HFFc6 (cell line): ENCODE measurements around the gene MAMSTR. TPM values are rescaled to one million over a fixed set of nuclear protein-coding genes. Genes with fewer than 3 reads are reported as not detected.
"Not testable (repeated sequence)": the region's sequence is repeated elsewhere in the genome, so short reads cannot be mapped to it uniquely, and the experiment has no call there.

ENCODE experiments used
- DNase-seq: peaks from one replicate; pipeline ENCODE4 v3.0.0-alpha.2; 2018
- H3K27ac Mint-ChIP-seq: 2 replicates; pipeline ENCODE4 v1.8.0; 2020; ENCODE audit warnings: mild to moderate bottlenecking, mixed read lengths
- H3K27me3 Mint-ChIP-seq: 2 replicates; pipeline ENCODE4 v1.8.0; 2021; ENCODE audit warnings: mild to moderate bottlenecking, moderate library complexity, mixed read lengths; ENCODE audit not compliant: insufficient read depth
- H3K36me3 Mint-ChIP-seq: 2 replicates; pipeline ENCODE4 v1.8.0; 2021; ENCODE audit warnings: low read depth, mixed read lengths
- H3K4me1 Mint-ChIP-seq: 2 replicates; pipeline ENCODE4 v1.8.0; 2020; ENCODE audit warnings: low read depth, mixed read lengths
- H3K4me3 Mint-ChIP-seq: 2 replicates; pipeline ENCODE4 v1.8.0; 2020; ENCODE audit warnings: mild to moderate bottlenecking, moderate library complexity, mixed read lengths
- H3K9me3 Mint-ChIP-seq: 2 replicates; pipeline ENCODE4 v1.8.0; 2020; ENCODE audit warnings: mild to moderate bottlenecking, mixed read lengths
- total RNA-seq, 6 experiments: library from RNA; stranded (reverse); fragmentation: NEBNext Ultra II Directional; extraction: Animal tissue kit (Norgen Biotek cat#: 25700); gene quantifications; 2 replicates in 1 of 6; 3 replicates in 5 of 6; pipeline ENCODE4 v1.2.3, GENCODE V29; 2021
- TF ChIP-seq, protein P1 (sequence below): fragments of 200-600 bp; sonication (generic); IDR thresholded peaks from 2 replicates; pipeline ENCODE4 v1.5.0; 2021; ENCODE audit warnings: antibody characterized with exemption, mild to moderate bottlenecking

MAMSTR gene
- total RNA-seq, 6 experiments from 2014 or later: 2.7 to 4.5 (median 3.0) TPM

DNA sequence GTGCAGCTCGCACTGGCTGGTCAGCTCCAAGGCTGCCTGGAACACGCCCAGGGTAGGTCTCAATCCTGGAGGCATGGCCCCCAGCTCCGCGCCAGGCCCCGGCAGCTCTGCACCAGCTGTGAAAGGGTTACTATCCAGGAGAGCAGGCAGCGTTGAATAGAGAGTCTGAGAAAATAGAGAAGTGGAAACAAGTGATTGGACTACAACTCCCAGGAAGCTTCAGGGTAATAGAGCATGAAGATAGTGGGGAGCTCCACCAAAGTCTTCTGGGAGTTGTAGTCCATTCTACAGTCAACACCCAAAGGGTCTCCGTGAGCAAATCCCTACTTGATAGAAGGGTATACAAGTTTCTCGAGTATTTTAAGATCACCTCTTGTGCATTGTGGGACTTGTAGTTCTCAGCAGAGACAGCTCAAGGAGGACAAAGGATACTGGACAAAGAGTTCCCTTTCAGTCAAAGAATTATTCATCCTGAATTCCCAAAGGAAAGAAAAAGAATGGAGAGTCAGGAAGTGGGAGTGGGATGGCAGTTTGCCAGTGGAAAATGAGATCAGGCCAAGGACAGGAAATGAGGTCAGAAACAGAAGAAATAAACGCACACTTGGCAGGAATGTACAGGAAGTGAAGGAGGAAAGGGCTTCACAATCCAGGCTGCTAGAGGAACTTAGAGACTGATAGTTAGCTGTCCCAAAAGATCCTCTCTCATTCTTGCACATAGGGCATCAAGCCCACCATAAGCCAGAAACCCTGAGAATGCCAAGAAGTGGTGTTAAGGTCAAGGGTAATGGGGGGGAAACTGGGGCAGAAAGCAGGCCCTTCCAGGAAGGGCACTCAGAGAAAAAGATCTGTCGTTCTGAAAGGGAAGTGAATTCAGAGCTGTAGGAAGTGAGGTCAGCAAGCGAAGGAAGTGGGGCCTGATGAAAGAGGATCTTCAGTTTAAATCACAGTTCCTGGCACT is 5.5 kb upstream of the MAMSTR start:
- H3K4me3 Mint-ChIP-seq: peak overlapping the region; percentile 57
- TF ChIP-seq, protein P1, sequence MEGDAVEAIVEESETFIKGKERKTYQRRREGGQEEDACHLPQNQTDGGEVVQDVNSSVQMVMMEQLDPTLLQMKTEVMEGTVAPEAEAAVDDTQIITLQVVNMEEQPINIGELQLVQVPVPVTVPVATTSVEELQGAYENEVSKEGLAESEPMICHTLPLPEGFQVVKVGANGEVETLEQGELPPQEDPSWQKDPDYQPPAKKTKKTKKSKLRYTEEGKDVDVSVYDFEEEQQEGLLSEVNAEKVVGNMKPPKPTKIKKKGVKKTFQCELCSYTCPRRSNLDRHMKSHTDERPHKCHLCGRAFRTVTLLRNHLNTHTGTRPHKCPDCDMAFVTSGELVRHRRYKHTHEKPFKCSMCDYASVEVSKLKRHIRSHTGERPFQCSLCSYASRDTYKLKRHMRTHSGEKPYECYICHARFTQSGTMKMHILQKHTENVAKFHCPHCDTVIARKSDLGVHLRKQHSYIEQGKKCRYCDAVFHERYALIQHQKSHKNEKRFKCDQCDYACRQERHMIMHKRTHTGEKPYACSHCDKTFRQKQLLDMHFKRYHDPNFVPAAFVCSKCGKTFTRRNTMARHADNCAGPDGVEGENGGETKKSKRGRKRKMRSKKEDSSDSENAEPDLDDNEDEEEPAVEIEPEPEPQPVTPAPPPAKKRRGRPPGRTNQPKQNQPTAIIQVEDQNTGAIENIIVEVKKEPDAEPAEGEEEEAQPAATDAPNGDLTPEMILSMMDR: no peak
- H3K36me3 Mint-ChIP-seq: peaks cover 7% of the 10 kb centered on the region
- H3K27me3 Mint-ChIP-seq: no peaks in the 10 kb centered on the region; the same call in 1 of the 2 replicates
- peaks cover 3% of the 10 kb centered on the region; the same call in 1 of the 2 replicates for H3K9me3 Mint-ChIP-seq
- peaks cover 19% of the 10 kb centered on the region for H3K4me1 Mint-ChIP-seq
- peak; percentile 78 for DNase-seq
- peak overlapping the region; percentile 70 for H3K27ac Mint-ChIP-seq

DNA sequence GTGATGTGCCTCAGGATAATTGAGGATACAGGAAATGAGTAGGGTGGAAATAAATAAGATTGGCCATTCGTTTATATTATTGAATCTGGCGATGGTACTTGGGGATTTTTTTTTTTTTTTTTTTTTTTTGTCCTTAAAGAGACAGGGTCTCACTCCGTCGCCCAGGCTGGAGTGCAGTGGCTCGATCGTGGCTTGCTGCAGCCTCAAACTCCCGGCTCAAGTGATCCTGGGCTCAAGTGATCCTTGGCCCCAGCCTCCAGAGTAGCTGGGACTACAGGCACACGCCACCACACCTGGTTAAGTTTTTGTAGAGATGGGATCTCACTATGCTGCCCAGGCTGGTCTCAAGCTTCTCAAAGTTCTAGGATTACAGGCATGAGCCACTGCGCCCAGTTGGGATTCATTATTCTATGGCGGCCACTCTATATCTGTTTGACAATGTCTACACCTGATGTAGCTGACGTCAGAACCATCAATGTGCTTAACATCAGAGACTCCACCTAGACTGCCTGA is 2.7 kb upstream of the MAMSTR start:
- TF ChIP-seq, protein P1: no peak
- Mint-ChIP-seq H3K27me3 (no peaks in the 10 kb centered on the region; the same call in none of the 2 replicates), H3K4me3 (no peak overlapping the region), H3K27ac (peak overlapping the region; percentile 56; the same call in 1 of the 2 replicates), H3K9me3 (peaks cover 3% of the 10 kb centered on the region; the same call in 1 of the 2 replicates), H3K36me3 (peaks cover 7% of the 10 kb centered on the region), H3K4me1 (peaks cover 26% of the 10 kb centered on the region)
- DNase-seq: no peak

DNA sequence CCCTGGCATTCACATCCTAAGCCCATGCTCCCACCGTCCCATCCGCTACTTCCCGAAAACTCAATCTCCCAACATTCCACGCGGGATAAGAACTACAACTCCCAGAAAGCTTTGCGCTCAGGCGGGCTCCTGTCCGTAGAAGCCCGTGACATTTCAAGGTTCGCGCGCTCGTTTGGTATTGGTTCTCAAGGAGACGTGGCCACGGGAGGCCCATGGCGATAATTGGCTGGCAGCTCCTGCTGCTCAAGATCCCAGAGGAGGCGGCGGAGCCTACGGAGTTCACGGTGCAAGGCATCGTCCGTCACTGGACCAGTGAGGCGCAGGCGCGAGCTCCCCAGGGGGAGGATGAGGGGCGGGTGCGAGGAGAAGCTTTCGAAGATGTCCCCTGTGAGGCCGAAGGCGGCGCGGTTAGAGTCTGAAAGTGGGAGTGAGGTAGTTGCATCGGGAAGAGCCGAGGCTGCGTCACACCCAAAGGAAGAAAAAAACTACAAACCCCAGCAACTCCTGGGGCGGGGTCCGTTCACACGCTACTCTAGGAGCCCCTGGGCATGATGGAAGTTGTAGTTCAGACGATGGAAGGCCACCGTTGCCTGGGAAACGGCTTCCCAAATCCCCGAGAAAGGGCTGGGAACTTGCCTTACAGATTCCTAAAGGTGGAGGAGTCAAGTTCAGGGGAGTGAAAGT is 1.2 kb upstream of the MAMSTR start:
- DNase-seq: peak; percentile 99
- Mint-ChIP-seq H3K27me3 (no peaks in the 10 kb centered on the region; the same call in none of the 2 replicates), H3K4me3 (peak overlapping the region; percentile 97), H3K36me3 (peaks cover 7% of the 10 kb centered on the region), H3K4me1 (peaks cover 40% of the 10 kb centered on the region), H3K9me3 (0 out of 2 replicates have a peak, but pooled peaks cover 3% of the 10 kb centered on the region), H3K27ac (peak overlapping the region; percentile 99)
- TF ChIP-seq, protein P1: no peak

DNA sequence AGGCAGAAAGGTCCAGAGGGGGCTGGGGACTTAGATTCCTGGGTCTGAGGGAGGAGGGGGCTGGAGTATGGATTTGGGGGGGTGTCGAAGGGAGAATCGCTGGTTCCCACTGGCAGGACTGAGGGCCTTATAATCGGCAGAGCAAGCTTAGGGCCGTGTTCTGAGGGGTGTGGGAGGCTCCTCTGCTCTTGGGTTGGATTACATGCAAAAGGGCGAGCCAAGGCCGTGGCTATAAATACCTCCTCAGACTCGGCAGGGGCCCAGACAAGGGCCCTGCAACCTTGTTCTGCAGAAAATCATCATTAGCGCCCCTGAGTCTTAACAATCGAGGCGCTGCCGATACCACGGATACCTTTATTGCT is 707 bp upstream of the MAMSTR start:
- no peak for DNase-seq
- TF ChIP-seq, protein P1: no peak
- peak overlapping the region; percentile 99 for H3K27ac Mint-ChIP-seq
- H3K27me3 Mint-ChIP-seq: no peaks in the 10 kb centered on the region; the same call in 1 of the 2 replicates
- H3K36me3 Mint-ChIP-seq: peaks cover 4% of the 10 kb centered on the region
- H3K9me3 Mint-ChIP-seq: no peaks in the 10 kb centered on the region
- H3K4me3 Mint-ChIP-seq: peak overlapping the region; percentile 97
- peaks cover 40% of the 10 kb centered on the region for H3K4me1 Mint-ChIP-seq

DNA sequence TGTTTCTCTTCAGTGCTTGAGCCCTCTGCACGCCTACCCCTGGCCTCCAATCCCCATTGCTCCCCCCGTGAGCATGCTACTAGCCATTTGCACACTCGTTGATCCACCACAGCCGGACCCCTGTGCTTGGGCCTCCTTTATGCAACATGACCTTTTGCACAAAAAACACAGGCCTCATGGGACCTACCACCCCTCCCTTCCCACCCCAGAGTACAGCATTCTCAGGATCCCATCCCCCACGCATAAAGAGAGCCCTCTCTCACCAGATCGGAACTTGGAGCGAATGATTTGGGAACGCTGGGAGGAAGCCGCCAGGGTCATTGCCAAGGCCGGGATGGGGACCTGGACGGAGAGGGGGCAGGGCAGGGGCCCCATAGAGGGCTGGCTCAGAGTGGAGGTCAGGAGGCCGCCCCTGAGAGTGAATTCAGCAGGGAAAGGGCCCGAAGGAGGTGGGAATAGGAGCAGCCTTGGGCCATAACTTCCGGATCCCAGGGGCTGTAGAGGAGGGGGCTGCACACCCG is 754 bp downstream of the MAMSTR start:
- Mint-ChIP-seq H3K4me3 (no peak overlapping the region), H3K4me1 (peaks cover 42% of the 10 kb centered on the region), H3K36me3 (no peaks in the 10 kb centered on the region), H3K9me3 (no peaks in the 10 kb centered on the region), H3K27ac (no peak overlapping the region), H3K27me3 (no peaks in the 10 kb centered on the region; the same call in 1 of the 2 replicates)
- TF ChIP-seq, protein P1: no peak
- DNase-seq: no peak

DNA sequence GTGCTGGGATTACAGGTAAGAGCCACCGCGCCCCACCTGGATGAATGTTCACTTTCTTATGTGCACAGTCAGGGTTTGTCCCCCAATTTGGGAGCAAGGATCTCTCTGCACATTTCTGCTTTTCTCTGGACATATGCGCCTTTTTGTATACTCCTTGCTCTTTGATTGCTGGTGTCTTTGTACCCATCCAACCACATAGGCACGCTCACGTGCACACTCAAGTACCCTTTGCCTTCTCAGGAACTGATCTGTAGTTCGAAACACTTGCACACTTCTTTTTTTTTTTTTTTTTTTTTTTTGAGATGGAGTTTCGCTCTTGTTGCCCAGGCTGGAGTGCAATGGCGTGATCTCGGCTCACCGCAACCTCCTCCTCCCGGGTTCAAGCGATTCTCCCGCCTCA is 1.4 kb downstream of the MAMSTR start:
- H3K4me1 Mint-ChIP-seq: peaks cover 44% of the 10 kb centered on the region
- DNase-seq, H3K36me3 Mint-ChIP-seq, H3K9me3 Mint-ChIP-seq, H3K27ac Mint-ChIP-seq, H3K27me3 Mint-ChIP-seq, H3K4me3 Mint-ChIP-seq: not testable (repeated sequence)
